Glutamatergic neuron (in vitro differentiated cells): ENCODE data around the gene MEFV. TPM values are rescaled to one million over a fixed set of nuclear protein-coding genes. Genes with fewer than 3 reads are reported as not detected.

Source experiments
- DNase-seq: peaks from one replicate; pipeline ENCODE4 v3.0.0; 2022
- H3K27ac Mint-ChIP-seq: one replicate; pipeline ENCODE4 v1.8.0; 2020; ENCODE audit warnings: mild to moderate bottlenecking, mixed read lengths, inconsistent platforms; ENCODE audit not compliant: unreplicated experiment
- H3K27me3 Mint-ChIP-seq: one replicate; pipeline ENCODE4 v1.8.0; 2020; ENCODE audit warnings: mild to moderate bottlenecking, moderate library complexity, mixed read lengths, inconsistent platforms; ENCODE audit not compliant: unreplicated experiment
- H3K36me3 Mint-ChIP-seq: one replicate; pipeline ENCODE4 v1.8.0; 2020; ENCODE audit warnings: mild to moderate bottlenecking, mixed read lengths, inconsistent platforms; ENCODE audit not compliant: unreplicated experiment
- H3K4me1 Mint-ChIP-seq: one replicate; pipeline ENCODE4 v1.8.0; 2020; ENCODE audit warnings: mild to moderate bottlenecking, low read depth, mixed read lengths, inconsistent platforms; ENCODE audit not compliant: unreplicated experiment
- H3K4me3 Mint-ChIP-seq: one replicate; pipeline ENCODE4 v1.8.0; 2020; ENCODE audit warnings: mild to moderate bottlenecking, mixed read lengths, inconsistent platforms; ENCODE audit not compliant: unreplicated experiment
- H3K9me3 Mint-ChIP-seq: one replicate; pipeline ENCODE4 v1.8.0; 2020; ENCODE audit warnings: mild to moderate bottlenecking, moderate library complexity, mixed read lengths, inconsistent platforms; ENCODE audit not compliant: unreplicated experiment
- CTCF ChIP-seq: fragments of 200-600 bp; sonication (generic); IDR thresholded peaks from one replicate; pipeline ENCODE4 v1.5.0; 2021; ENCODE audit not compliant: partially characterized antibody, unreplicated experiment
- total RNA-seq: library from RNA; stranded (reverse); fragmentation: NEBNext Ultra II Directional; extraction: Animal tissue kit (Norgen Biotek cat#: 25700); gene quantifications from one replicate; pipeline ENCODE4 v1.2.1, GENCODE V29; 2021; ENCODE audit not compliant: unreplicated experiment

MEFV gene
- total RNA-seq, 1 donor from 2014 or later: not detected

GRCh38 chr16:3266873-3267537 is 10.6 kb upstream of the MEFV start:
- Mint-ChIP-seq H3K27me3 (peaks cover 5% of the 10 kb centered on the region), H3K36me3 (peaks cover 3% of the 10 kb centered on the region), H3K27ac (no peak overlapping the region), H3K4me3 (no peak overlapping the region), H3K9me3 (peaks cover 9% of the 10 kb centered on the region), H3K4me1 (peaks cover 4% of the 10 kb centered on the region)
- peak; percentile 26 for TF ChIP-seq CTCF
- DNase-seq: no peak

GRCh38 chr16:3264137-3265036 is 8.0 kb upstream of the MEFV start:
- Mint-ChIP-seq H3K4me3 (peak overlapping the region; percentile 91), H3K4me1 (peaks cover 4% of the 10 kb centered on the region), H3K27me3 (peaks cover 5% of the 10 kb centered on the region), H3K9me3 (peaks cover 9% of the 10 kb centered on the region), H3K27ac (peak overlapping the region; percentile 73), H3K36me3 (peaks cover 3% of the 10 kb centered on the region)
- no peak for TF ChIP-seq CTCF
- DNase-seq: peak; percentile 97

- no peak overlapping the region for H3K27ac Mint-ChIP-seq
- peaks cover 4% of the 10 kb centered on the region for H3K4me1 Mint-ChIP-seq
- peak overlapping the region; percentile 64 for H3K4me3 Mint-ChIP-seq
- peaks cover 9% of the 10 kb centered on the region for H3K9me3 Mint-ChIP-seq
- DNase-seq: no peak
- peaks cover 8% of the 10 kb centered on the region for H3K27me3 Mint-ChIP-seq
- no peak for TF ChIP-seq CTCF
- H3K36me3 Mint-ChIP-seq: peaks cover 3% of the 10 kb centered on the region
Observed at GRCh38 chr16:3262517-3262916, 6.1 kb upstream of the MEFV start.

- Mint-ChIP-seq H3K27me3 (peaks cover 6% of the 10 kb centered on the region), H3K27ac (no peak overlapping the region), H3K9me3 (peaks cover 9% of the 10 kb centered on the region), H3K4me3 (no peak overlapping the region), H3K4me1 (peaks cover 4% of the 10 kb centered on the region), H3K36me3 (peaks cover 3% of the 10 kb centered on the region)
- TF ChIP-seq CTCF: no peak
- no peak for DNase-seq
Observed at GRCh38 chr16:3259836-3260235, 3.4 kb upstream of the MEFV start.
